GM23338 (cell line): ENCODE data around the gene REC8. TPM values are rescaled to one million over a fixed set of nuclear protein-coding genes. Genes with fewer than 3 reads are reported as not detected.
A peak's percentile ranks its signal among the peaks of the same experiment; 100 is the strongest.

Experiments
- ATAC-seq: fragments of 200-7000 bp; cut with Tn5 transposase; 3 replicates; pipeline ENCODE4 v1.9.1; 2020
- DNase-seq: peaks from one replicate; pipeline ENCODE4 v3.0.0-alpha.2; 2015; ENCODE audit warnings: low spot score
- H2AFZ ChIP-seq: fragments of 200-600 bp; sonication (generic); 2 replicates; pipeline ENCODE4 v1.8.0; 2016; ENCODE audit warnings: antibody characterized with exemption, mild to moderate bottlenecking, moderate library complexity
- H3F3A ChIP-seq: fragments of 200-600 bp; sonication (generic); replicated peaks from 2 replicates; pipeline ENCODE4 v1.8.0; 2017; ENCODE audit warnings: antibody characterized with exemption, mixed run types, low read depth
- H3K27ac ChIP-seq: fragments of 200-600 bp; sonication (generic); 2 replicates; pipeline ENCODE4 v1.6.1; 2016; ENCODE audit warnings: low read depth
- H3K27me3 ChIP-seq: fragments of 200-600 bp; sonication (generic); 2 replicates; pipeline ENCODE4 v1.8.0; 2016; ENCODE audit warnings: mild to moderate bottlenecking, mixed run types, moderate library complexity; ENCODE audit not compliant: insufficient read depth
- H3K36me3 ChIP-seq: fragments of 200-600 bp; sonication (generic); 2 replicates; pipeline ENCODE4 v1.8.0; 2016; ENCODE audit warnings: mild to moderate bottlenecking; ENCODE audit not compliant: insufficient read depth
- H3K4me1 ChIP-seq: fragments of 200-600 bp; sonication (generic); 2 replicates; pipeline ENCODE4 v1.8.0; 2016; ENCODE audit warnings: mild to moderate bottlenecking, moderate library complexity; ENCODE audit not compliant: insufficient read depth
- H3K4me2 ChIP-seq: fragments of 200-600 bp; sonication (generic); 2 replicates; pipeline ENCODE4 v1.7.1; 2017; ENCODE audit warnings: mixed run types
- H3K4me3 ChIP-seq: fragments of 200-600 bp; sonication (generic); 2 replicates; pipeline ENCODE4 v1.6.1; 2016; ENCODE audit warnings: mixed run types
- H3K79me2 ChIP-seq: fragments of 200-600 bp; sonication (generic); replicated peaks from 2 replicates; pipeline ENCODE4 v1.8.0; 2017; ENCODE audit warnings: mild to moderate bottlenecking; ENCODE audit not compliant: insufficient read depth
- H3K9me2 ChIP-seq: fragments of 200-600 bp; sonication (generic); 2 replicates; pipeline ENCODE4 v1.8.0; 2017; ENCODE audit not compliant: insufficient read depth
- H4K20me1 ChIP-seq: fragments of 200-600 bp; sonication (generic); replicated peaks from 2 replicates; pipeline ENCODE4 v1.8.0; 2017; ENCODE audit warnings: mild to moderate bottlenecking; ENCODE audit not compliant: insufficient read depth
- H3K27ac Mint-ChIP-seq: 2 replicates; pipeline ENCODE4 v1.8.0; 2020; ENCODE audit warnings: inconsistent platforms, mild to moderate bottlenecking, moderate library complexity, mixed read lengths
- H3K27me3 Mint-ChIP-seq: 3 replicates; pipeline ENCODE4 v1.8.0; 2022; ENCODE audit warnings: low read depth, mild to moderate bottlenecking, moderate library complexity, mixed read lengths, inconsistent platforms; ENCODE audit not compliant: insufficient read depth, poor library complexity
- H3K36me3 Mint-ChIP-seq: 3 replicates; pipeline ENCODE4 v1.8.0; 2021; ENCODE audit warnings: low read depth, mild to moderate bottlenecking, inconsistent platforms, moderate library complexity, mixed read lengths
- H3K4me1 Mint-ChIP-seq: 3 replicates; pipeline ENCODE4 v1.8.0; 2020; ENCODE audit warnings: mild to moderate bottlenecking, inconsistent platforms, mixed read lengths
- H3K4me3 Mint-ChIP-seq: 3 replicates; pipeline ENCODE4 v1.8.0; 2021; ENCODE audit warnings: moderate library complexity, mild to moderate bottlenecking, inconsistent platforms, mixed read lengths
- H3K9me3 Mint-ChIP-seq: 3 replicates; pipeline ENCODE4 v1.8.0; 2020; ENCODE audit warnings: moderate library complexity, mild to moderate bottlenecking, inconsistent platforms, mixed read lengths
- CTCF ChIP-seq, 2 experiments: fragments of 200-600 bp in 1 of 2; sonication (generic) in 1 of 2; conservative IDR thresholded peaks; 2 replicates each; pipeline versions ENCODE4 v1.5.1 to v1.6.1; 2016 to 2017; ENCODE audit warnings: antibody characterized with exemption in 2 of 2, low read depth in 2 of 2, mild to moderate bottlenecking in 2 of 2, moderate library complexity in 1 of 2
- ETS1 ChIP-seq: IDR thresholded peaks from 2 replicates; pipeline ENCODE4 v1.6.1; 2016; ENCODE audit warnings: antibody characterized with exemption
- EZH2phosphoT487 ChIP-seq: fragments of 200-600 bp; sonication (generic); IDR thresholded peaks from one replicate; pipeline ENCODE4 v1.8.1; 2018; ENCODE audit warnings: antibody characterized with exemption; ENCODE audit not compliant: unreplicated experiment
- NANOG ChIP-seq: IDR thresholded peaks from 2 replicates; pipeline ENCODE4 v1.6.1; 2016; ENCODE audit warnings: antibody characterized with exemption, borderline replicate concordance
- POLR2AphosphoS5 ChIP-seq: IDR thresholded peaks from 2 replicates; pipeline ENCODE4 v1.6.1; 2016; ENCODE audit warnings: antibody characterized with exemption, low read depth
- STAT1 ChIP-seq: IDR thresholded peaks from one replicate; pipeline ENCODE4 v1.6.1; 2016; ENCODE audit warnings: antibody characterized with exemption; ENCODE audit not compliant: unreplicated experiment
- ZNF331 ChIP-seq: fragments of 250-450 bp; sonication (Bioruptor Pico); IDR thresholded peaks from 2 replicates; pipeline ENCODE4 v1.5.0; 2020; ENCODE audit warnings: low read depth, mild to moderate bottlenecking, moderate library complexity
- polyA plus RNA-seq: library from polyadenylated mRNA; unstranded; fragments of >200 nt; fragmentation: Nextera tagmentation; extraction: Ambion mirVana; gene quantifications from 2 replicates; pipeline ENCODE4 v1.2.1, GENCODE V29; 2016
- total RNA-seq: library from RNA; depleted of rRNA; stranded (reverse); fragments of >200 nt; shearing (Covaris generic); gene quantifications from 2 replicates; pipeline ENCODE4 v1.2.3, GENCODE V29; 2014
- TF ChIP-seq, protein P1 (sequence below): fragments of 250-450 bp; sonication (Bioruptor Pico); IDR thresholded peaks from 2 replicates; pipeline ENCODE4 v1.5.0; 2020; ENCODE audit warnings: mild to moderate bottlenecking, moderate library complexity

The REC8 gene
- total and polyA plus RNA-seq, 2 experiments from 2014 or later, result 25.7 to 36.8 TPM

DNA sequence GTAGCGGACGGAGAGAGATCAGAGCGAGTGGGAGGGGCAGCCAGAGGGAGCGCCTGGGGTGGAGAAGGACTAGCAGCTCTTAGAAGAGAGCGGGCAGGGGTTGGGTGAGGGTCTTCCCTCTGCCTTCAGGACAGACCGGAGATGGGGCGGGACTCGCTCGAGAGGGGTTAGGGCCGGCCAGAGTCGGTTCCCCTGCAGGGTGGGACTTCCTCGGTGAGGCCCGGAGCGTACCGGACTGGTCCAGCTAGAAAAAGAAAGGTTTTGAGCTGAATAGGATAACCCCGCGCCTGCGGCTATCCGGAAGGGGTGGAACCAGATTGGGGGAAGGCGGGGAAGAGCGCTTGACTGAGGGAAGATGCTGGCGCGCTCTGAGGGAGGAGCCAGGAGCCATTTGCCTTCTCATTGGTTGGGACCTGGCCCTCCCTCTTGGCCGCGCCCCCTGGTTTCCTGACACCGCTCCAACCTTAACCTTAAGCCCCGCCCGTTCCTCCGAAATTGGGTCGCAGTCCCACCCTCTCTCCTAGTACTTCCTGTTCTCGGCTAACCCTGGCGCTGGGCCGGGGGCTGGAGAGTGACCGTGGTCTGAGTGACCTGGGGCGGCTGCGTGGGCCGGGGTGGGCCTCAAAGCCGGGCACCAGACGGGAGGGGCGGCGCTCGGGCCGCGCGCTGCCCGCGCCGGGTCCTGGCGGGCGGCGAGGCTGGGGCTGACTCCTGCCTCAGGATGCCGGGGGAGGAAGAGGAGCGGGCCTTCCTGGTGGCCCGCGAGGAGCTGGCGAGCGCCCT lies 24.7 kb upstream of the REC8 start, which contains the start of gene RNF31:
RNF31 (plus strand) TSS at position 521 of the 783 bp plus-strand sequence; CDS start at position 722, 201 bp downstream.
- Mint-ChIP-seq H3K27ac (peak within 1 kb of the TSS; percentile 97), H3K4me1 (peaks cover 21% of the 10 kb centered on the region), H3K4me3 (peak within 1 kb of the TSS; percentile 99), H3K9me3 (no peaks in the 10 kb centered on the region; the same call in 2 of the 3 replicates), H3K27me3 (peaks cover 11% of the 10 kb centered on the region), H3K36me3 (peaks cover 66% of the 10 kb centered on the region)
- H3K4me1 ChIP-seq, result peaks cover 15% of the 10 kb centered on the region
- H3K27me3 ChIP-seq, result no peaks in the 10 kb centered on the region
- peak within 1 kb of the TSS; percentile 97 for H2AFZ ChIP-seq
- H3K4me2 ChIP-seq, result peak within 1 kb of the TSS; percentile 99
- TF ChIP-seq STAT1 (no peak), POLR2AphosphoS5 (peak; percentile 60), ETS1 (peak; percentile 53; the same call in 1 of the 2 replicates), CTCF (conservative IDR thresholded peaks at IDR 0.05; ENCODE audit: low read depth in 2 of 2) (no peak)
- peak within 1 kb of the TSS; percentile 51; the same call in 1 of the 2 replicates for H3K27ac ChIP-seq
- peak; percentile 100 for DNase-seq
- peak; percentile 90 for ATAC-seq
- peak within 1 kb of the TSS; percentile 70 for H3K4me3 ChIP-seq
- H3F3A ChIP-seq, result peaks cover 11% of the 10 kb centered on the region
- peaks cover 38% of the 10 kb centered on the region for H3K79me2 ChIP-seq
- H4K20me1 ChIP-seq, result peaks cover 7% of the 10 kb centered on the region; the same call in 1 of the 2 replicates
- H3K36me3 ChIP-seq, result peaks cover 26% of the 10 kb centered on the region
- no peaks in the 10 kb centered on the region for H3K9me2 ChIP-seq

GRCh38 chr14:24147761-24148428 lies 24.0 kb upstream of the REC8 start:
- H3K27ac Mint-ChIP-seq, result peak overlapping the region; percentile 82
- no peak overlapping the region for H3K27ac ChIP-seq
- no peak for ATAC-seq
- TF ChIP-seq STAT1 (no peak), NANOG (no peak), ZNF331 (no peak), EZH2phosphoT487 (no peak)
- TF ChIP-seq, protein P1, sequence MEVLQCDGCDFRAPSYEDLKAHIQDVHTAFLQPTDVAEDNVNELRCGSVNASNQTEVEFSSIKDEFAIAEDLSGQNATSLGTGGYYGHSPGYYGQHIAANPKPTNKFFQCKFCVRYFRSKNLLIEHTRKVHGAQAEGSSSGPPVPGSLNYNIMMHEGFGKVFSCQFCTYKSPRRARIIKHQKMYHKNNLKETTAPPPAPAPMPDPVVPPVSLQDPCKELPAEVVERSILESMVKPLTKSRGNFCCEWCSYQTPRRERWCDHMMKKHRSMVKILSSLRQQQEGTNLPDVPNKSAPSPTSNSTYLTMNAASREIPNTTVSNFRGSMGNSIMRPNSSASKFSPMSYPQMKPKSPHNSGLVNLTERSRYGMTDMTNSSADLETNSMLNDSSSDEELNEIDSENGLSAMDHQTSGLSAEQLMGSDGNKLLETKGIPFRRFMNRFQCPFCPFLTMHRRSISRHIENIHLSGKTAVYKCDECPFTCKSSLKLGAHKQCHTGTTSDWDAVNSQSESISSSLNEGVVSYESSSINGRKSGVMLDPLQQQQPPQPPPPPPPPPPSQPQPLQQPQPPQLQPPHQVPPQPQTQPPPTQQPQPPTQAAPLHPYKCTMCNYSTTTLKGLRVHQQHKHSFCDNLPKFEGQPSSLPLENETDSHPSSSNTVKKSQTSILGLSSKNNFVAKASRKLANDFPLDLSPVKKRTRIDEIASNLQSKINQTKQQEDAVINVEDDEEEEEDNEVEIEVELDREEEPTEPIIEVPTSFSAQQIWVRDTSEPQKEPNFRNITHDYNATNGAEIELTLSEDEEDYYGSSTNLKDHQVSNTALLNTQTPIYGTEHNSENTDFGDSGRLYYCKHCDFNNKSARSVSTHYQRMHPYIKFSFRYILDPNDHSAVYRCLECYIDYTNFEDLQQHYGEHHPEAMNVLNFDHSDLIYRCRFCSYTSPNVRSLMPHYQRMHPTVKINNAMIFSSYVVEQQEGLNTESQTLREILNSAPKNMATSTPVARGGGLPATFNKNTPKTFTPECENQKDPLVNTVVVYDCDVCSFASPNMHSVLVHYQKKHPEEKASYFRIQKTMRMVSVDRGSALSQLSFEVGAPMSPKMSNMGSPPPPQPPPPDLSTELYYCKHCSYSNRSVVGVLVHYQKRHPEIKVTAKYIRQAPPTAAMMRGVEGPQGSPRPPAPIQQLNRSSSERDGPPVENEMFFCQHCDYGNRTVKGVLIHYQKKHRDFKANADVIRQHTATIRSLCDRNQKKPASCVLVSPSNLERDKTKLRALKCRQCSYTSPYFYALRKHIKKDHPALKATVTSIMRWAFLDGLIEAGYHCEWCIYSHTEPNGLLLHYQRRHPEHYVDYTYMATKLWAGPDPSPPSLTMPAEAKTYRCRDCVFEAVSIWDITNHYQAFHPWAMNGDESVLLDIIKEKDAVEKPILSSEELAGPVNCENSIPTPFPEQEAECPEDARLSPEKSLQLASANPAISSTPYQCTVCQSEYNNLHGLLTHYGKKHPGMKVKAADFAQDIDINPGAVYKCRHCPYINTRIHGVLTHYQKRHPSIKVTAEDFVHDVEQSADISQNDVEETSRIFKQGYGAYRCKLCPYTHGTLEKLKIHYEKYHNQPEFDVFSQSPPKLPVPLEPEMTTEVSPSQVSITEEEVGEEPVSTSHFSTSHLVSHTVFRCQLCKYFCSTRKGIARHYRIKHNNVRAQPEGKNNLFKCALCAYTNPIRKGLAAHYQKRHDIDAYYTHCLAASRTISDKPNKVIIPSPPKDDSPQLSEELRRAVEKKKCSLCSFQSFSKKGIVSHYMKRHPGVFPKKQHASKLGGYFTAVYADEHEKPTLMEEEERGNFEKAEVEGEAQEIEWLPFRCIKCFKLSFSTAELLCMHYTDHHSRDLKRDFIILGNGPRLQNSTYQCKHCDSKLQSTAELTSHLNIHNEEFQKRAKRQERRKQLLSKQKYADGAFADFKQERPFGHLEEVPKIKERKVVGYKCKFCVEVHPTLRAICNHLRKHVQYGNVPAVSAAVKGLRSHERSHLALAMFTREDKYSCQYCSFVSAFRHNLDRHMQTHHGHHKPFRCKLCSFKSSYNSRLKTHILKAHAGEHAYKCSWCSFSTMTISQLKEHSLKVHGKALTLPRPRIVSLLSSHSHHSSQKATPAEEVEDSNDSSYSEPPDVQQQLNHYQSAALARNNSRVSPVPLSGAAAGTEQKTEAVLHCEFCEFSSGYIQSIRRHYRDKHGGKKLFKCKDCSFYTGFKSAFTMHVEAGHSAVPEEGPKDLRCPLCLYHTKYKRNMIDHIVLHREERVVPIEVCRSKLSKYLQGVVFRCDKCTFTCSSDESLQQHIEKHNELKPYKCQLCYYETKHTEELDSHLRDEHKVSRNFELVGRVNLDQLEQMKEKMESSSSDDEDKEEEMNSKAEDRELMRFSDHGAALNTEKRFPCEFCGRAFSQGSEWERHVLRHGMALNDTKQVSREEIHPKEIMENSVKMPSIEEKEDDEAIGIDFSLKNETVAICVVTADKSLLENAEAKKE (CRISPR knock-in tag), result no peak

More at GRCh38 chr14:24147761-24148428, 24.0 kb upstream of the REC8 start:
- H2AFZ ChIP-seq, result no peak overlapping the region
- peak overlapping the region; percentile 99 for H3K4me2 ChIP-seq
- Mint-ChIP-seq H3K4me1 (peaks cover 21% of the 10 kb centered on the region), H3K9me3 (no peaks in the 10 kb centered on the region; the same call in 2 of the 3 replicates), H3K36me3 (peaks cover 68% of the 10 kb centered on the region), H3K27me3 (peaks cover 11% of the 10 kb centered on the region), H3K4me3 (peak overlapping the region; percentile 99)
- peaks cover 38% of the 10 kb centered on the region for H3K79me2 ChIP-seq
- peaks cover 7% of the 10 kb centered on the region; the same call in 1 of the 2 replicates for H4K20me1 ChIP-seq
- no peaks in the 10 kb centered on the region for H3K27me3 ChIP-seq
- DNase-seq, result no peak
- 0 out of 2 replicates have a peak, but pooled peaks cover 4% of the 10 kb centered on the region for H3F3A ChIP-seq
- H3K9me2 ChIP-seq, result no peaks in the 10 kb centered on the region
- H3K4me1 ChIP-seq, result peaks cover 12% of the 10 kb centered on the region
- H3K36me3 ChIP-seq, result peaks cover 31% of the 10 kb centered on the region
- H3K4me3 ChIP-seq, result peak overlapping the region; percentile 70
